RWPE2 (cell line): ENCODE data around the gene RBM46.

Source experiments
- ATAC-seq: fragments of 200-7000 bp; cut with Tn5 transposase; 3 replicates; pipeline ENCODE4 v1.9.1; 2021; ENCODE audit warnings: low read depth
- DNase-seq: peaks from one replicate; pipeline ENCODE4 v3.0.0-alpha.2; 2020; ENCODE audit warnings: low spot score
- H3K27ac ChIP-seq: fragments of 450-650 bp; 2 replicates; pipeline ENCODE4 v1.5.1; 2017; ENCODE audit warnings: mild to moderate bottlenecking; ENCODE audit not compliant: poor library complexity, severe bottlenecking
- H3K27me3 ChIP-seq: fragments of 250-450 bp; sonication (Bioruptor Pico); 2 replicates; pipeline ENCODE4 v1.5.1; 2021; ENCODE audit warnings: mild to moderate bottlenecking, moderate library complexity; ENCODE audit not compliant: insufficient read depth, poor library complexity, severe bottlenecking
- H3K36me3 ChIP-seq: fragments of 250-450 bp; sonication (Bioruptor Pico); 2 replicates; pipeline ENCODE4 v1.5.1; 2020; ENCODE audit warnings: low read depth, mild to moderate bottlenecking, moderate library complexity
- H3K4me1 ChIP-seq: fragments of 250-450 bp; sonication (Bioruptor Pico); 2 replicates; pipeline ENCODE4 v1.5.1; 2021; ENCODE audit warnings: mild to moderate bottlenecking, moderate library complexity; ENCODE audit not compliant: insufficient read depth, poor library complexity, severe bottlenecking
- H3K4me3 ChIP-seq: fragments of 250-450 bp; sonication (Bioruptor Pico); 2 replicates; pipeline ENCODE4 v1.5.1; 2021; ENCODE audit warnings: mild to moderate bottlenecking, moderate library complexity; ENCODE audit not compliant: severe bottlenecking
- H3K9me3 ChIP-seq: fragments of 250-450 bp; sonication (Bioruptor Pico); 2 replicates; pipeline ENCODE4 v1.5.1; 2021; ENCODE audit warnings: mild to moderate bottlenecking, moderate library complexity; ENCODE audit not compliant: severe bottlenecking
- CTCF ChIP-seq: fragments of 450-650 bp; IDR thresholded peaks from one replicate; pipeline ENCODE4 v1.5.1; 2017; ENCODE audit warnings: mild to moderate bottlenecking, moderate library complexity; ENCODE audit not compliant: poor library complexity, severe bottlenecking

The RBM46 gene

GRCh38 chr4:154739111-154739510 lies 42.0 kb upstream of the RBM46 start:
- Histone ChIP-seq H3K27me3 (no peaks in the 10 kb centered on the region), H3K9me3 (no peaks in the 10 kb centered on the region), H3K4me1 (peaks cover 10% of the 10 kb centered on the region), H3K27ac (peak overlapping the region; percentile 39), H3K4me3 (no peak overlapping the region), H3K36me3 (no peaks in the 10 kb centered on the region)
- DNase-seq (no peak), ATAC-seq (no peak)
- TF ChIP-seq CTCF = no peak

- Histone ChIP-seq H3K4me3 (no peak overlapping the region), H3K27ac (no peak overlapping the region), H3K36me3 (no peaks in the 10 kb centered on the region), H3K9me3 (no peaks in the 10 kb centered on the region), H3K4me1 (peaks cover 10% of the 10 kb centered on the region), H3K27me3 (no peaks in the 10 kb centered on the region)
- ATAC-seq (no peak), DNase-seq (no peak)
- no peak for TF ChIP-seq CTCF
Measured at GRCh38 chr4:154740462-154740861, 40.6 kb upstream of the RBM46 start.

GRCh38 chr4:154741131-154741665 lies 39.9 kb upstream of the RBM46 start:
- ATAC-seq = no peak
- no peak for TF ChIP-seq CTCF
- H3K27ac ChIP-seq = no peak overlapping the region
- H3K9me3 ChIP-seq = no peaks in the 10 kb centered on the region
- no peak overlapping the region for H3K4me3 ChIP-seq
- no peak for DNase-seq
- peaks cover 10% of the 10 kb centered on the region for H3K4me1 ChIP-seq
- H3K27me3 ChIP-seq = no peaks in the 10 kb centered on the region
- no peaks in the 10 kb centered on the region for H3K36me3 ChIP-seq

- ATAC-seq (no peak), DNase-seq (no peak)
- Histone ChIP-seq H3K4me3 (no peak overlapping the region), H3K9me3 (no peaks in the 10 kb centered on the region), H3K27ac (no peak overlapping the region), H3K36me3 (no peaks in the 10 kb centered on the region), H3K4me1 (peaks cover 10% of the 10 kb centered on the region), H3K27me3 (no peaks in the 10 kb centered on the region)
- TF ChIP-seq CTCF = no peak
Measured at GRCh38 chr4:154741922-154742850, 38.9 kb upstream of the RBM46 start.
